CD4-positive, alpha-beta T cell (primary cell): ENCODE data around the gene MSH2. TPM values are rescaled to one million over a fixed set of nuclear protein-coding genes. Genes with fewer than 3 reads are reported as not detected.

ENCODE experiments used
- ATAC-seq: fragments of 200-7000 bp; cut with Tn5 transposase; one replicate; pipeline ENCODE4 v1.10.0; 2022; ENCODE audit warnings: mild to moderate bottlenecking; ENCODE audit not compliant: poor library complexity
- CTCF ChIA-PET: fragments of 350-600 bp; sonication (Branson Sonifier 250); formaldehyde crosslinking; loops from one replicate; lab custom pipeline; 2021; ENCODE audit warnings: antibody characterized with exemption, inconsistent platforms; lab: Charles Lee
- POLR2A ChIA-PET: fragments of 350-600 bp; sonication (Branson Sonifier 250); formaldehyde crosslinking; loops from one replicate; lab custom pipeline; 2021; ENCODE audit warnings: antibody characterized with exemption, inconsistent platforms; lab: Charles Lee
- DNase-seq, 14 experiments: peaks; one replicate each; pipeline ENCODE4 v3.0.0-alpha.2; 2013 to 2020; ENCODE audit warnings: mixed read lengths in 2 of 14
- H3K27ac ChIP-seq, 2 donors: one replicate each; pipeline versions ENCODE4 v1.5.1 to v1.7.0; 2013; ENCODE audit warnings: low read length in 2 of 2, low read depth in 1 of 2, mild to moderate bottlenecking in 1 of 2
- H3K27me3 ChIP-seq, 2 experiments: 1 replicate in 1 of 2; 2 replicates in 1 of 2; pipeline versions ENCODE4 v1.6.1 to v1.7.0; 2013; ENCODE audit warnings: low read length in 2 of 2, control low read depth in 1 of 2, mild to moderate bottlenecking in 1 of 2, moderate library complexity in 1 of 2; ENCODE audit not compliant: insufficient read depth in 2 of 2, control insufficient read depth in 1 of 2
- H3K36me3 ChIP-seq: one replicate; pipeline ENCODE4 v1.6.1; 2013; ENCODE audit warnings: low read length, control low read depth; ENCODE audit not compliant: insufficient read depth
- H3K4me1 ChIP-seq: one replicate; pipeline ENCODE4 v1.6.1; 2013; ENCODE audit warnings: low read length, control low read depth; ENCODE audit not compliant: insufficient read depth
- H3K4me3 ChIP-seq: one replicate; pipeline ENCODE4 v1.5.1; 2013; ENCODE audit warnings: mild to moderate bottlenecking, low read length, moderate library complexity
- H3K9me3 ChIP-seq, 2 experiments: 1 replicate in 1 of 2; 2 replicates in 1 of 2; pipeline versions ENCODE4 v1.6.1 to v1.7.0; 2013; ENCODE audit warnings: low read length in 2 of 2, mild to moderate bottlenecking in 2 of 2, control low read depth in 1 of 2, moderate library complexity in 1 of 2; ENCODE audit not compliant: control insufficient read depth in 1 of 2, insufficient read depth in 1 of 2
- H3K27ac Mint-ChIP-seq: one replicate; pipeline ENCODE4 v1.8.0; 2020; ENCODE audit warnings: mixed read lengths
- H3K27me3 Mint-ChIP-seq: one replicate; pipeline ENCODE4 v1.8.0; 2021; ENCODE audit warnings: mixed read lengths
- H3K36me3 Mint-ChIP-seq: one replicate; pipeline ENCODE4 v1.8.0; 2021; ENCODE audit warnings: low read depth, mixed read lengths
- H3K4me1 Mint-ChIP-seq: one replicate; pipeline ENCODE4 v1.8.0; 2021; ENCODE audit warnings: low read depth, mixed read lengths
- H3K4me3 Mint-ChIP-seq: one replicate; pipeline ENCODE4 v1.8.0; 2020; ENCODE audit warnings: mild to moderate bottlenecking, mixed read lengths
- H3K9me3 Mint-ChIP-seq: one replicate; pipeline ENCODE4 v1.8.0; 2020; ENCODE audit warnings: mixed read lengths
- CTCF ChIP-seq: fragments of 200-600 bp; IDR thresholded peaks from one replicate; pipeline ENCODE4 v1.8.0; 2022; ENCODE audit warnings: antibody characterized with exemption, mild to moderate bottlenecking
- intact Hi-C, 2 experiments: fragments of 100-400 bp; cut with DNase I in 1 of 2; cut with micrococcal nuclease in 1 of 2; formaldehyde crosslinking; loops; one replicate each; pipeline versions ENCODE4 v1.15.1 to v1.9.0; 2023 to 2025; cut with DNase I, micrococcal nuclease
- total RNA-seq, 174 experiments: library from RNA in 2 of 174; stranded (reverse) in 2 of 174; gene quantifications; one replicate each; pipeline ENCODE4 v1.2.3 and lab custom pipeline; 2021 to 2026

The MSH2 gene
- total RNA-seq, 2 experiments from 2014 or later = 7.1 to 8.2 TPM

GRCh38 chr2:47503481-47504070 is 100.6 kb downstream of the MSH2 start:
- Histone ChIP-seq H3K36me3 (no peaks in the 10 kb centered on the region), H3K9me3 (peaks cover 16 to 30% of the 10 kb centered on the region in 2 experiments), H3K4me3 (no peak overlapping the region), H3K27me3 (no peaks in the 10 kb centered on the region), H3K4me1 (no peaks in the 10 kb centered on the region), H3K27ac (no peak overlapping the region)
- CTCF ChIA-PET = no interaction called here
- Mint-ChIP-seq H3K9me3 (peaks cover 11% of the 10 kb centered on the region), H3K4me3 (no peak overlapping the region), H3K27me3 (no peaks in the 10 kb centered on the region), H3K36me3 (peaks cover 20% of the 10 kb centered on the region), H3K27ac (no peak overlapping the region), H3K4me1 (no peaks in the 10 kb centered on the region)
- POLR2A ChIA-PET = no interaction called here
- no peak for TF ChIP-seq CTCF
- DNase-seq (no peak), ATAC-seq (no peak)
- intact Hi-C loops = no loop called here

DNA sequence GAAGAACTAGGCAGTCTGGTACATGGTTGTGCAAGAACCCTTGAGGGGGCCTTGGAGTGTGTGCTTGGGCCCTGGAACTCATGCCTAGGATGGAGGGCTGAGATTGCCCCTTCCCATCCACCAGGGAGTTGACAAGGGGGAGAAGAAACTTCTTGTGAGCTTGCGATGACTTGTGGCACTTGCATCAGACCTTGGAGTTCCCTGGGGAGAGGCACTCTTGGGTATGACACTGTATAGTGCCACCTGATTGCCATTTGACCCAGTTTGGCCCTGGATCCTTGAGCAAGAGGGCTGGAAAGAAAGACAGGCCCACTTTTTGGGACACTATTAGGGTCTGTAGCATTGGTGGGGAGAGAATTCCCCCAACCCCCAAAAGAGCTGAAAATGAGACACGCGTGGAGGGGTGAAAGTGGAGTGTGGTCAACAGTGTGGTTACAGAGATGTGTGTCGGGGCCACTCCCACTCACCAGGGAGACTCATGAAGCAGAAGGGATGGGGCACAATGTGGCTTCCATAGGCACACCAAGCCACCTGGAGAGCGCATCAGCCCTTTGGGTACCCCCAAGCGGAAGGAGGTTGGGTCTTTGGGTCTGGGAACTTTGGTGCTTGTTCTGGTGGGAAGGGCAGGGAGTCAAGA is 101.3 kb downstream of the MSH2 start:
- ATAC-seq (no peak), DNase-seq (no peak)
- no peaks in the 10 kb centered on the region for H3K27me3 Mint-ChIP-seq
- Histone ChIP-seq H3K27me3 (no peaks in the 10 kb centered on the region), H3K4me1 (no peaks in the 10 kb centered on the region), H3K4me3 (no peak overlapping the region), H3K36me3 (no peaks in the 10 kb centered on the region), H3K27ac (no peak overlapping the region), H3K9me3 (peaks cover 16 to 28% of the 10 kb centered on the region in 2 experiments)
- no peak for TF ChIP-seq CTCF
- H3K9me3 Mint-ChIP-seq = peaks cover 10% of the 10 kb centered on the region
- intact Hi-C loops = no loop called here
- POLR2A ChIA-PET = no interaction called here
- no peak overlapping the region for H3K27ac Mint-ChIP-seq
- no peak overlapping the region for H3K4me3 Mint-ChIP-seq
- CTCF ChIA-PET = no interaction called here
- no peaks in the 10 kb centered on the region for H3K4me1 Mint-ChIP-seq
- peaks cover 19% of the 10 kb centered on the region for H3K36me3 Mint-ChIP-seq

GRCh38 chr2:47506024-47506423 is 103.1 kb downstream of the MSH2 start:
- Mint-ChIP-seq H3K36me3 (peaks cover 8% of the 10 kb centered on the region), H3K27ac (no peak overlapping the region), H3K27me3 (no peaks in the 10 kb centered on the region), H3K4me1 (no peaks in the 10 kb centered on the region), H3K4me3 (no peak overlapping the region), H3K9me3 (peaks cover 6% of the 10 kb centered on the region)
- H3K27ac ChIP-seq = no peak overlapping the region
- peaks cover 9 to 15% of the 10 kb centered on the region in 2 experiments for H3K9me3 ChIP-seq
- H3K4me3 ChIP-seq = no peak overlapping the region
- TF ChIP-seq CTCF = no peak
- ATAC-seq = no peak
- no peaks in the 10 kb centered on the region for H3K27me3 ChIP-seq
- intact Hi-C loops = no loop called here
- H3K36me3 ChIP-seq = no peaks in the 10 kb centered on the region
- ChIA-PET POLR2A (no interaction called here), CTCF (no interaction called here)
- H3K4me1 ChIP-seq = no peaks in the 10 kb centered on the region
- DNase-seq = no peak
